Liver (tissue), 9 donors: Measurements from ENCODE around the gene MVB12B. TPM values are rescaled to one million over a fixed set of nuclear protein-coding genes. Genes with fewer than 3 reads are reported as not detected.

ENCODE experiments used
- DNase-seq: peaks from one replicate; pipeline ENCODE4 v3.0.0-alpha.2; 2017; ENCODE audit warnings: low spot score
- H3K27ac ChIP-seq, 2 donors: one replicate each; pipeline ENCODE4 v1.7.0; 2013; ENCODE audit warnings: inconsistent platforms in 2 of 2, low read length in 2 of 2, control low read depth in 1 of 2, low read depth in 1 of 2, mild to moderate bottlenecking in 1 of 2
- H3K27me3 ChIP-seq, 4 donors: one replicate each; pipeline versions ENCODE4 v1.6.1 to v1.7.0; 2013; ENCODE audit warnings: low read length in 3 of 4, inconsistent platforms in 1 of 4, mild to moderate bottlenecking in 1 of 4, moderate library complexity in 1 of 4; ENCODE audit not compliant: control insufficient read depth in 4 of 4, insufficient read depth in 4 of 4
- H3K36me3 ChIP-seq, 4 donors: one replicate each; pipeline versions ENCODE4 v1.6.1 to v1.7.0; 2013; ENCODE audit warnings: low read length in 3 of 4, mild to moderate bottlenecking in 3 of 4, low read depth in 1 of 4, moderate library complexity in 1 of 4; ENCODE audit not compliant: control insufficient read depth in 4 of 4, insufficient read depth in 3 of 4
- H3K4me1 ChIP-seq, 4 donors: one replicate each; pipeline versions ENCODE4 v1.6.1 to v1.7.0; 2013; ENCODE audit warnings: low read length in 3 of 4, mild to moderate bottlenecking in 3 of 4, moderate library complexity in 1 of 4; ENCODE audit not compliant: control insufficient read depth in 4 of 4, insufficient read depth in 4 of 4
- H3K4me3 ChIP-seq, 3 donors: one replicate each; pipeline versions ENCODE4 v1.6.1 to v1.7.0; 2013; ENCODE audit warnings: low read length in 3 of 3, control low read depth in 1 of 3, low read depth in 1 of 3, mild to moderate bottlenecking in 1 of 3
- H3K9ac ChIP-seq, 2 donors: one replicate each; pipeline ENCODE4 v1.7.0; 2013; ENCODE audit warnings: low read length in 2 of 2, mild to moderate bottlenecking in 2 of 2, moderate library complexity in 2 of 2, control low read depth in 1 of 2, low read depth in 1 of 2
- H3K9me3 ChIP-seq, 4 donors: one replicate each; pipeline versions ENCODE4 v1.6.1 to v1.7.0; 2013; ENCODE audit warnings: low read length in 3 of 4; ENCODE audit not compliant: control insufficient read depth in 4 of 4
- ATF3 ChIP-seq: IDR thresholded peaks from 2 replicates; pipeline ENCODE4 v1.6.1; 2016; ENCODE audit warnings: antibody characterized with exemption
- CTCF ChIP-seq: fragments of 150-350 bp; IDR thresholded peaks from 2 replicates; pipeline ENCODE4 v1.5.1; 2017; ENCODE audit warnings: improper control_type of control experiment, low read depth, low read length; ENCODE audit not compliant: missing input control
- EGR1 ChIP-seq, 2 donors: IDR thresholded peaks; 2 replicates each; pipeline ENCODE4 v1.6.1; 2016 to 2018; ENCODE audit warnings: antibody characterized with exemption in 2 of 2, low read depth in 2 of 2
- FOXA1 ChIP-seq: IDR thresholded peaks from 2 replicates; pipeline ENCODE4 v1.6.1; 2016; ENCODE audit warnings: antibody characterized with exemption
- GABPA ChIP-seq, 2 donors: IDR thresholded peaks in 1 of 2; conservative IDR thresholded peaks in 1 of 2; 2 replicates each; pipeline ENCODE4 v1.6.1; 2016; ENCODE audit warnings: antibody characterized with exemption in 2 of 2, mild to moderate bottlenecking in 1 of 2, moderate library complexity in 1 of 2
- HNF4A ChIP-seq, 2 donors: conservative IDR thresholded peaks; 2 replicates each; pipeline ENCODE4 v1.6.1; 2016; ENCODE audit warnings: antibody characterized with exemption in 2 of 2, mild to moderate bottlenecking in 2 of 2
- HNF4G ChIP-seq: IDR thresholded peaks from 2 replicates; pipeline ENCODE4 v1.6.1; 2016; ENCODE audit warnings: antibody characterized with exemption
- JUND ChIP-seq, 2 donors: IDR thresholded peaks; 2 replicates each; pipeline ENCODE4 v1.6.1; 2016; ENCODE audit warnings: antibody characterized with exemption in 2 of 2
- NR2F2 ChIP-seq: IDR thresholded peaks from 2 replicates; pipeline ENCODE4 v1.6.1; 2016; ENCODE audit warnings: antibody characterized with exemption
- RAD21 ChIP-seq, 2 donors: IDR thresholded peaks; 2 replicates each; pipeline ENCODE4 v1.6.1; 2016; ENCODE audit warnings: antibody characterized with exemption in 2 of 2, mild to moderate bottlenecking in 2 of 2
- RXRA ChIP-seq, 2 donors: IDR thresholded peaks; 2 replicates each; pipeline ENCODE4 v1.6.1; 2017 to 2018; ENCODE audit warnings: antibody characterized with exemption in 2 of 2, mild to moderate bottlenecking in 1 of 2
- SP1 ChIP-seq: IDR thresholded peaks from 2 replicates; pipeline ENCODE4 v1.6.1; 2018; ENCODE audit warnings: antibody characterized with exemption, mild to moderate bottlenecking
- TAF1 ChIP-seq: conservative IDR thresholded peaks from 2 replicates; pipeline ENCODE4 v1.6.1; 2016; ENCODE audit warnings: antibody characterized with exemption, mild to moderate bottlenecking
- YY1 ChIP-seq: IDR thresholded peaks from 2 replicates; pipeline ENCODE4 v1.6.1; 2016; ENCODE audit warnings: antibody characterized with exemption, mild to moderate bottlenecking
- WGBS: extraction: QIAGEN DNeasy Blood & Tissue Kit; methylation state at CpG from one replicate; pipeline ENCODE4 v1.1.7; 2013; 5-methylcytosine and 5-hydroxymethylcytosine counted together
- polyA plus RNA-seq, 2 donors: library from polyadenylated mRNA; stranded (reverse) in 1 of 2; unstranded in 1 of 2; fragments of 200-250 nt in 1 of 2; fragments of >200 nt in 1 of 2; fragmentation: Nextera tagmentation in 1 of 2; extraction: Ambion mirVana in 1 of 2; gene quantifications; one replicate each; pipeline versions ENCODE4 v1.2.1 to v1.2.3, GENCODE V29; 2013 to 2015
- total RNA-seq, 2 donors: library from RNA; depleted of rRNA; stranded (reverse); fragments of >200 nt; gene quantifications; one replicate each; pipeline ENCODE4 v1.2.3, GENCODE V29; 2014
- TF ChIP-seq, protein P1 (sequence below): IDR thresholded peaks from 2 replicates; pipeline ENCODE4 v1.6.1; 2016; ENCODE audit warnings: antibody characterized with exemption
- TF ChIP-seq, protein P2 (sequence below): IDR thresholded peaks from 2 replicates; pipeline ENCODE4 v1.6.1; 2016; ENCODE audit warnings: antibody characterized with exemption
- TF ChIP-seq, protein P3 (sequence below): IDR thresholded peaks from 2 replicates; pipeline ENCODE4 v1.6.1; 2016; ENCODE audit warnings: antibody characterized with exemption, mild to moderate bottlenecking
- donor health status: healthy.
- donor health status: healthy.
- donor health status: healthy.
- donor health status: healthy.
- donor health status: healthy.

The MVB12B gene
- total and polyA plus RNA-seq, 4 donors, result 5.3 to 12.4 (median 8.4) TPM

DNA sequence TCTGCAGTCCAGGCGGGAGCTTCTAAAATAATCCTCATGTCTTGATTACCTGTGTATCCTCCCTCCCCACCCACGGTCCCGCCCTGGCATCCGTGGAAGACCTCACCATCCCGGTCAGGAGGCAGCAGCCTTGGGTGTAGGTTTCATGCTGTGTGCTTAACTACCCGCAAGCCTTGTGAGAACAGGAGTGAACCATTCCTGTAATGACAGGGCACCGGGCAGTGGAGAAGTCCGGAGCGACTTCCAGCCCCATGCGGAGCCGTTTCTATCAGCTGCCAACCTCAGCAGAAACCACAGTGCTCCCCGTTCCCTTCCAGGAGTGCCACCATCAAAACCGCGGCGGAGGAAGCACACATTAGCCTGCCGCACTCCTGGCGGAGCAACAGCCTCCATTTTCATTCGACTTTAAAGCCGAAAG, 163.6 kb downstream of the MVB12B start:
- no peak overlapping the region for H3K4me3 ChIP-seq
- H3K36me3 ChIP-seq, result peaks cover 0 to 2% (median 0%) of the 10 kb centered on the region in 4 donors
- no peak overlapping the region for H3K27ac ChIP-seq
- H3K9me3 ChIP-seq, result no peaks in the 10 kb centered on the region
- no peaks in the 10 kb centered on the region for H3K27me3 ChIP-seq
- no peak overlapping the region for H3K9ac ChIP-seq
- DNase-seq, result no peak
- TF ChIP-seq TAF1, result no peak
- no peak for TF ChIP-seq GABPA (IDR thresholded peaks at IDR 0.05 in 1 of 2, conservative IDR thresholded peaks at IDR 0.05 in 1 of 2)
- TF ChIP-seq HNF4A (conservative IDR thresholded peaks at IDR 0.05), result no peak
- TF ChIP-seq FOXA1, result no peak
- TF ChIP-seq, protein P1, sequence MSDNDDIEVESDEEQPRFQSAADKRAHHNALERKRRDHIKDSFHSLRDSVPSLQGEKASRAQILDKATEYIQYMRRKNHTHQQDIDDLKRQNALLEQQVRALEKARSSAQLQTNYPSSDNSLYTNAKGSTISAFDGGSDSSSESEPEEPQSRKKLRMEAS, result no peak
- TF ChIP-seq CTCF, result no peak
- no peak for TF ChIP-seq RXRA (IDR thresholded peaks at IDR 0.05)
- TF ChIP-seq EGR1 (IDR thresholded peaks at IDR 0.05; ENCODE audit: low read depth in 2 of 2), result no peak
- no peak for TF ChIP-seq YY1
- no peak for TF ChIP-seq SP1
- TF ChIP-seq NR2F2, result no peak
- no peak for TF ChIP-seq RAD21 (IDR thresholded peaks at IDR 0.05)
- no peak for TF ChIP-seq JUND (IDR thresholded peaks at IDR 0.05)
- TF ChIP-seq, protein P2, sequence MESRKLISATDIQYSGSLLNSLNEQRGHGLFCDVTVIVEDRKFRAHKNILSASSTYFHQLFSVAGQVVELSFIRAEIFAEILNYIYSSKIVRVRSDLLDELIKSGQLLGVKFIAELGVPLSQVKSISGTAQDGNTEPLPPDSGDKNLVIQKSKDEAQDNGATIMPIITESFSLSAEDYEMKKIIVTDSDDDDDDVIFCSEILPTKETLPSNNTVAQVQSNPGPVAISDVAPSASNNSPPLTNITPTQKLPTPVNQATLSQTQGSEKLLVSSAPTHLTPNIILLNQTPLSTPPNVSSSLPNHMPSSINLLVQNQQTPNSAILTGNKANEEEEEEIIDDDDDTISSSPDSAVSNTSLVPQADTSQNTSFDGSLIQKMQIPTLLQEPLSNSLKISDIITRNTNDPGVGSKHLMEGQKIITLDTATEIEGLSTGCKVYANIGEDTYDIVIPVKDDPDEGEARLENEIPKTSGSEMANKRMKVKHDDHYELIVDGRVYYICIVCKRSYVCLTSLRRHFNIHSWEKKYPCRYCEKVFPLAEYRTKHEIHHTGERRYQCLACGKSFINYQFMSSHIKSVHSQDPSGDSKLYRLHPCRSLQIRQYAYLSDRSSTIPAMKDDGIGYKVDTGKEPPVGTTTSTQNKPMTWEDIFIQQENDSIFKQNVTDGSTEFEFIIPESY, result no peak
- no peak for TF ChIP-seq ATF3
- TF ChIP-seq HNF4G, result no peak
- no peaks in the 10 kb centered on the region for H3K4me1 ChIP-seq
- 71% methylated on average over 19 of the region's 19 CpGs for WGBS

DNA sequence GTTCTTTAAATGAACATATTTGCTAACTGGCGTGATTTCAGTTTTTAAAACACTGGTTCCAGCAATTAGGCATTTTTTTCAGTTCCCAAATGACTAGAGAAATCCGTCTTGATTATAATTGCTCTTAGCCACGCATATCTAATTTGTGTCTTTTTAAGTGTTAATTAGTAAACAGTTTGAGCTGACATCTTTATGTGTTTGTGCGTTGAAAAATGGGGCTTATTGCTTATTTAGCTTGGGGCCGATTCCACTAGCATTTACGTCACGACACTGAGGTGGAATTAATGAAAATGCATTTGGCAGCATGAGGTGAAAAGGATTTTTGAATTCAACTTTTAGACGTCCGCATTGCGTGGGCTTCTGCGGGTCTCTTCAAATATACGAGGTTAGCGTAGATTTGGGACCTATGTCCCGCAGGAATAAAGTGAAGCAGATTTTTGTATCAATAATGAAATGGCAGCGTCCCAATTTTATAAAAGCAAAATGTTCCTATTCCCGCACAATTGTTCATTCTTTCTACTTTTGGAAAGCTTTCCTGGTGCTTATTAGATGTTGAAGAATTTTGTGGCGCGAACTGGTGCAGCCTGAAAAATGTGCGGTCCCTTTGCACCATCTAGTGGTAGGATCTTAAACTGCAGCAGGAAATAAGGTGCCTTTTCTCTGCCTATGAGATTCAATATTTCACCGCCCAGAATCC, 164.4 kb downstream of the MVB12B start:
- peak; percentile 56 for DNase-seq
- TF ChIP-seq, protein P3, sequence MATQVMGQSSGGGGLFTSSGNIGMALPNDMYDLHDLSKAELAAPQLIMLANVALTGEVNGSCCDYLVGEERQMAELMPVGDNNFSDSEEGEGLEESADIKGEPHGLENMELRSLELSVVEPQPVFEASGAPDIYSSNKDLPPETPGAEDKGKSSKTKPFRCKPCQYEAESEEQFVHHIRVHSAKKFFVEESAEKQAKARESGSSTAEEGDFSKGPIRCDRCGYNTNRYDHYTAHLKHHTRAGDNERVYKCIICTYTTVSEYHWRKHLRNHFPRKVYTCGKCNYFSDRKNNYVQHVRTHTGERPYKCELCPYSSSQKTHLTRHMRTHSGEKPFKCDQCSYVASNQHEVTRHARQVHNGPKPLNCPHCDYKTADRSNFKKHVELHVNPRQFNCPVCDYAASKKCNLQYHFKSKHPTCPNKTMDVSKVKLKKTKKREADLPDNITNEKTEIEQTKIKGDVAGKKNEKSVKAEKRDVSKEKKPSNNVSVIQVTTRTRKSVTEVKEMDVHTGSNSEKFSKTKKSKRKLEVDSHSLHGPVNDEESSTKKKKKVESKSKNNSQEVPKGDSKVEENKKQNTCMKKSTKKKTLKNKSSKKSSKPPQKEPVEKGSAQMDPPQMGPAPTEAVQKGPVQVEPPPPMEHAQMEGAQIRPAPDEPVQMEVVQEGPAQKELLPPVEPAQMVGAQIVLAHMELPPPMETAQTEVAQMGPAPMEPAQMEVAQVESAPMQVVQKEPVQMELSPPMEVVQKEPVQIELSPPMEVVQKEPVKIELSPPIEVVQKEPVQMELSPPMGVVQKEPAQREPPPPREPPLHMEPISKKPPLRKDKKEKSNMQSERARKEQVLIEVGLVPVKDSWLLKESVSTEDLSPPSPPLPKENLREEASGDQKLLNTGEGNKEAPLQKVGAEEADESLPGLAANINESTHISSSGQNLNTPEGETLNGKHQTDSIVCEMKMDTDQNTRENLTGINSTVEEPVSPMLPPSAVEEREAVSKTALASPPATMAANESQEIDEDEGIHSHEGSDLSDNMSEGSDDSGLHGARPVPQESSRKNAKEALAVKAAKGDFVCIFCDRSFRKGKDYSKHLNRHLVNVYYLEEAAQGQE, result no peak
- TF ChIP-seq RAD21 (IDR thresholded peaks at IDR 0.05), result peak; percentile 93 to 94
- peak; percentile 94 for TF ChIP-seq CTCF
- no peak for TF ChIP-seq HNF4G
- TF ChIP-seq JUND (IDR thresholded peaks at IDR 0.05), result no peak
- TF ChIP-seq RXRA (IDR thresholded peaks at IDR 0.05), result no peak
- no peak for TF ChIP-seq GABPA (IDR thresholded peaks at IDR 0.05 in 1 of 2, conservative IDR thresholded peaks at IDR 0.05 in 1 of 2)
- TF ChIP-seq NR2F2, result no peak
- TF ChIP-seq, protein P1, result no peak
- TF ChIP-seq, protein P2, result no peak
- WGBS, result 64% methylated on average over 20 of the region's 20 CpGs

More for the DNA sequence above, 164.4 kb downstream of the MVB12B start:
- H3K4me1 ChIP-seq, result no peaks in the 10 kb centered on the region
- no peak overlapping the region for H3K4me3 ChIP-seq
- no peak overlapping the region for H3K27ac ChIP-seq
- no peaks in the 10 kb centered on the region for H3K27me3 ChIP-seq
- no peak overlapping the region for H3K9ac ChIP-seq
- no peaks in the 10 kb centered on the region for H3K36me3 ChIP-seq
- no peaks in the 10 kb centered on the region for H3K9me3 ChIP-seq
